HCT116 (cell line): ENCODE results near the gene ARMC2. TPM values are rescaled to one million over a fixed set of nuclear protein-coding genes. Genes with fewer than 3 reads are reported as not detected.

Experiments used
- ATAC-seq: fragments of 200-7000 bp; cut with Tn5 transposase; 2 replicates; pipeline ENCODE4 v1.9.1; 2020; ENCODE audit warnings: mild to moderate bottlenecking, moderate library complexity
- BruUV-seq: library from RNA; stranded (reverse); fragments of 400-500 nt; replicated peaks from 2 replicates; lab custom pipeline; 2021; lab: Mats Ljungman, UMichigan
- CTCF ChIA-PET: fragments of 300-600 bp; sonication (Branson Sonifier 250); formaldehyde crosslinking; loops from one replicate; lab custom pipeline; 2021; ENCODE audit warnings: antibody characterized with exemption; lab: Charles Lee
- POLR2A ChIA-PET: fragments of 300-600, 350-600 bp; sonication (Branson Sonifier 250); formaldehyde crosslinking; loops from one replicate; lab custom pipeline; 2021; ENCODE audit warnings: antibody characterized with exemption; lab: Charles Lee
- RAD21 ChIA-PET, 2 experiments: fragments of 300-600 bp; sonication (Branson Sonifier 250); formaldehyde crosslinking; loops; one replicate each; lab custom pipeline; 2023; ENCODE audit warnings: low total read pairs in 2 of 2; ENCODE audit not compliant: uncharacterized antibody in 2 of 2, unreplicated experiment in 2 of 2, low non-redundant PET in 1 of 2; lab: Charles Lee
- DNase-seq: peaks from one replicate; pipeline ENCODE4 v3.0.0-alpha.2; 2010; ENCODE audit warnings: low read depth, low spot score
- H2AFZ ChIP-seq: fragments of 200-600 bp; shearing (Covaris generic), sonication (generic); 2 replicates; pipeline ENCODE4 v1.6.1; 2017; ENCODE audit warnings: low read depth, mixed run types, mixed read lengths, antibody characterized with exemption, low read length; ENCODE audit not compliant: poor library complexity, severe bottlenecking
- H3K27ac ChIP-seq: 2 replicates; pipeline ENCODE4 v1.5.1; 2012; ENCODE audit warnings: low read depth, low read length
- H3K27me3 ChIP-seq: fragments of 200-600 bp; sonication (generic); 2 replicates; pipeline ENCODE4 v1.6.1; 2016; ENCODE audit warnings: mixed run types, low read length, mixed read lengths; ENCODE audit not compliant: insufficient read depth
- H3K36me3 ChIP-seq, 2 experiments: fragments of 200-500 bp in 1 of 2; fragments of 200-600 bp in 1 of 2; sonication (Bioruptor generic) in 1 of 2; sonication (generic) in 1 of 2; 2 replicates each; pipeline versions ENCODE4 v1.5.1 to v1.6.1; 2014 to 2016; ENCODE audit warnings: low read length in 2 of 2, inconsistent platforms in 1 of 2, mixed read lengths in 1 of 2, mixed run types in 1 of 2; ENCODE audit not compliant: insufficient read depth in 2 of 2, control insufficient read depth in 1 of 2
- H3K4me1 ChIP-seq, 2 experiments: fragments of 200-600 bp in 1 of 2; sonication (generic) in 1 of 2; 2 replicates each; pipeline versions ENCODE4 v1.5.1 to v1.6.1; 2012 to 2017; ENCODE audit warnings: low read length in 2 of 2, inconsistent platforms in 1 of 2, mild to moderate bottlenecking in 1 of 2, mixed read lengths in 1 of 2, mixed run types in 1 of 2, moderate library complexity in 1 of 2; ENCODE audit not compliant: insufficient read depth in 2 of 2, control insufficient read depth in 1 of 2
- H3K4me2 ChIP-seq: fragments of 200-600 bp; sonication (generic); 2 replicates; pipeline ENCODE4 v1.6.1; 2017; ENCODE audit warnings: mixed run types, low read length, mixed read lengths
- H3K4me3 ChIP-seq, 2 experiments: fragments of 200-600 bp in 1 of 2; sonication (generic) in 1 of 2; replicated peaks in 1 of 2; 2 replicates each; pipeline ENCODE4 v1.5.1; 2011 to 2016; ENCODE audit warnings: low read length in 2 of 2, control low read depth in 1 of 2, low read depth in 1 of 2, mild to moderate bottlenecking in 1 of 2, mixed read lengths in 1 of 2, mixed run types in 1 of 2
- H3K79me2 ChIP-seq: fragments of 200-600 bp; sonication (generic); 2 replicates; pipeline ENCODE4 v1.6.1; 2017; ENCODE audit warnings: mild to moderate bottlenecking, mixed run types, low read length, moderate library complexity, mixed read lengths; ENCODE audit not compliant: insufficient read depth
- H3K9ac ChIP-seq: fragments of 200-600 bp; sonication (generic); 2 replicates; pipeline ENCODE4 v1.6.1; 2016; ENCODE audit warnings: low read length, mixed read lengths
- H3K9me2 ChIP-seq: fragments of 200-600 bp; sonication (generic), shearing (Covaris generic); 2 replicates; pipeline ENCODE4 v1.6.1; 2017; ENCODE audit warnings: mixed run types, mild to moderate bottlenecking, moderate library complexity; ENCODE audit not compliant: insufficient read depth
- H3K9me3 ChIP-seq, 2 experiments: fragments of 200-500 bp in 1 of 2; fragments of 200-600 bp in 1 of 2; sonication (Bioruptor generic) in 1 of 2; sonication (generic) in 1 of 2; 2 replicates each; pipeline ENCODE4 v1.6.1; 2014 to 2017; ENCODE audit warnings: low read length in 2 of 2, mixed read lengths in 2 of 2, inconsistent platforms in 1 of 2, low read depth in 1 of 2, mild to moderate bottlenecking in 1 of 2, mixed run types in 1 of 2, moderate library complexity in 1 of 2; ENCODE audit not compliant: control insufficient read depth in 1 of 2, insufficient read depth in 1 of 2
- H4K20me1 ChIP-seq: fragments of 200-600 bp; sonication (generic), shearing (Covaris generic); 2 replicates; pipeline ENCODE4 v1.6.1; 2017; ENCODE audit warnings: mixed run types, mild to moderate bottlenecking, moderate library complexity; ENCODE audit not compliant: insufficient read depth
- CBX3 ChIP-seq: IDR thresholded peaks from 2 replicates; pipeline ENCODE4 v1.6.1; 2012; ENCODE audit warnings: low read depth
- CEBPB ChIP-seq: IDR thresholded peaks from 2 replicates; pipeline ENCODE4 v1.6.1; 2012; ENCODE audit warnings: low read depth
- ELF1 ChIP-seq: IDR thresholded peaks from 2 replicates; pipeline ENCODE4 v1.6.1; 2012; ENCODE audit warnings: low read depth, borderline replicate concordance
- EZH2phosphoT487 ChIP-seq: fragments of 200-600 bp; IDR thresholded peaks from 2 replicates; pipeline ENCODE4 v1.6.1; 2018; ENCODE audit warnings: antibody characterized with exemption, borderline replicate concordance
- JUND ChIP-seq: IDR thresholded peaks from 2 replicates; pipeline ENCODE4 v1.6.1; 2012
- POLR2A ChIP-seq: IDR thresholded peaks from 2 replicates; pipeline ENCODE4 v1.7.0; 2011; ENCODE audit warnings: borderline replicate concordance; ENCODE audit not compliant: insufficient read depth, insufficient read length; ENCODE audit errors: extremely low read depth
- RAD21 ChIP-seq: IDR thresholded peaks from 2 replicates; pipeline ENCODE4 v1.6.1; 2012; ENCODE audit warnings: low read depth, mild to moderate bottlenecking
- SIN3A ChIP-seq: IDR thresholded peaks from 2 replicates; pipeline ENCODE4 v1.6.1; 2012; ENCODE audit warnings: low read depth
- SP1 ChIP-seq: IDR thresholded peaks from 2 replicates; pipeline ENCODE4 v1.6.1; 2012; ENCODE audit warnings: low read depth
- SRF ChIP-seq: IDR thresholded peaks from 2 replicates; pipeline ENCODE4 v1.6.1; 2012; ENCODE audit warnings: low read depth
- ZBTB33 ChIP-seq: IDR thresholded peaks from 2 replicates; pipeline ENCODE4 v1.6.1; 2011; ENCODE audit warnings: mild to moderate bottlenecking, low read length, moderate library complexity; ENCODE audit not compliant: insufficient replicate concordance; ENCODE audit errors: extremely low read depth
- ZNF274 ChIP-seq: fragments of 200-500 bp; sonication (Bioruptor generic); IDR thresholded peaks from 2 replicates; pipeline ENCODE4 v1.6.1; 2014; ENCODE audit warnings: mild to moderate bottlenecking, low read depth, low read length, inconsistent platforms
- intact Hi-C: fragments of 100-400 bp; cut with micrococcal nuclease; formaldehyde crosslinking; loops from 2 replicates; pipeline ENCODE4 v1.10.0; 2022
- total RNA-seq: library from RNA; stranded (reverse); gene quantifications from one replicate; pipeline ENCODE4 v1.2.1, GENCODE V29; 2021; ENCODE audit not compliant: unreplicated experiment
- TF ChIP-seq, protein P1 (sequence below): IDR thresholded peaks from 2 replicates; pipeline ENCODE4 v1.6.1; 2012
- TF ChIP-seq, protein P2 (sequence below), 3 experiments: fragments of 200-600 bp in 1 of 3; sonication (generic) in 1 of 3; IDR thresholded peaks in 2 of 3; conservative IDR thresholded peaks in 1 of 3; 2 replicates each; pipeline ENCODE4 v1.5.1; 2012 to 2017; ENCODE audit warnings: low read depth in 2 of 3, low read length in 2 of 3, antibody characterized with exemption in 1 of 3, borderline replicate concordance in 1 of 3, control low read depth in 1 of 3, mild to moderate bottlenecking in 1 of 3, mixed read lengths in 1 of 3, mixed run types in 1 of 3, moderate library complexity in 1 of 3; ENCODE audit not compliant: insufficient read depth in 1 of 3

The ARMC2 gene
- total RNA-seq, 1 experiment from 2014 or later: 3.6 TPM

DNA sequence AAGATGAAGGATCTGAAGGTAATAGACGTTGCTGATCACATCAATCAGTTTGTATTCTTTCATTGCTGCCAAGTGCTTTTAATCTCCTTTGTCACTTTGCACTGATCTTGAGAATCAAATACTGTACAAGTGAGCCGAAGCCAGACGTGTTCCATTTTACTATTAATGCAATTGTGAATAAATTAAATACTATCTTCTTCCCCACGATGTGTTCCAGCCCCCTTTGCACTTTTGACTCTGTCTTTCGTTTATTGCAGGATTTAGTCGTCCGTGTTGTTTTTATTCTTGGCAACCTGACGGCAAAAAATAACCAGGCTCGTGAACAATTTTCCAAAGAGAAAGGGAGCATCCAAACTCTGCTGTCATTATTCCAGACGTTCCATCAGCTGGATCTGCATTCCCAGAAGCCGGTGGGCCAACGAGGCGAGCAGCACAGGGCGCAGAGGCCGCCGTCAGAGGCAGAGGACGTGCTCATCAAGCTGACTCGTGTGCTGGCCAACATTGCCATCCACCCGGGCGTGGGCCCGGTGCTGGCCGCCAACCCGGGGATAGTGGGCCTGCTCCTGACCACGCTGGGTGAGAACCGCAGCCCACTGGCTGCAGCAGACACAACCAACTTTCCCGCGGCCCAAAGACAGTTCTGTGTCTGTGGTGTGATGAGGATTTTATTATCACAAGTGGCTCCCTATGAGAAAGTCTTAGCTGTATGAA, 104.7 kb downstream of the ARMC2 start:
- Histone ChIP-seq H3K27ac (no peak overlapping the region), H3K4me2 (no peak overlapping the region), H3K9me3 (no peaks in the 10 kb centered on the region), H3K4me3 (no peak overlapping the region), H3K9ac (no peak overlapping the region), H3K27me3 (no peaks in the 10 kb centered on the region), H3K79me2 (no peaks in the 10 kb centered on the region), H2AFZ (no peak overlapping the region), H3K36me3 (no peaks in the 10 kb centered on the region), H4K20me1 (no peaks in the 10 kb centered on the region), H3K4me1 (no peaks in the 10 kb centered on the region), H3K9me2 (no peaks in the 10 kb centered on the region)
- CTCF ChIA-PET: no interaction called here
- ATAC-seq: no peak
- no peak for TF ChIP-seq ELF1
- no peak for TF ChIP-seq ZNF274
- TF ChIP-seq, protein P1, sequence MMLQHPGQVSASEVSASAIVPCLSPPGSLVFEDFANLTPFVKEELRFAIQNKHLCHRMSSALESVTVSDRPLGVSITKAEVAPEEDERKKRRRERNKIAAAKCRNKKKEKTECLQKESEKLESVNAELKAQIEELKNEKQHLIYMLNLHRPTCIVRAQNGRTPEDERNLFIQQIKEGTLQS: no peak
- no peak for TF ChIP-seq CBX3
- TF ChIP-seq RAD21: no peak
- TF ChIP-seq SRF: no peak
- DNase-seq: no peak
- BruUV-seq: no TSS peak
- POLR2A ChIA-PET: no interaction called here
- RAD21 ChIA-PET: no interaction called here
- intact Hi-C loops: no loop called here

- POLR2A ChIA-PET: no interaction called here
- H3K27me3 ChIP-seq: no peaks in the 10 kb centered on the region
- no peaks in the 10 kb centered on the region for H4K20me1 ChIP-seq
- CTCF ChIA-PET: no interaction called here
- no peaks in the 10 kb centered on the region for H3K36me3 ChIP-seq
- H3K9me2 ChIP-seq: no peaks in the 10 kb centered on the region
- H3K9ac ChIP-seq: no peak overlapping the region
- ATAC-seq (no peak), DNase-seq (no peak)
- no peak overlapping the region for H3K4me2 ChIP-seq
- H2AFZ ChIP-seq: no peak overlapping the region
- H3K79me2 ChIP-seq: no peaks in the 10 kb centered on the region
- H3K4me3 ChIP-seq: no peak overlapping the region
- RAD21 ChIA-PET: no interaction called here
- H3K27ac ChIP-seq: no peak overlapping the region
- TF ChIP-seq ZNF274 (no peak), ZBTB33 (no peak), POLR2A (no peak), CEBPB (no peak), EZH2phosphoT487 (no peak), JUND (no peak), SP1 (no peak), SIN3A (no peak)
- TF ChIP-seq, protein P2, sequence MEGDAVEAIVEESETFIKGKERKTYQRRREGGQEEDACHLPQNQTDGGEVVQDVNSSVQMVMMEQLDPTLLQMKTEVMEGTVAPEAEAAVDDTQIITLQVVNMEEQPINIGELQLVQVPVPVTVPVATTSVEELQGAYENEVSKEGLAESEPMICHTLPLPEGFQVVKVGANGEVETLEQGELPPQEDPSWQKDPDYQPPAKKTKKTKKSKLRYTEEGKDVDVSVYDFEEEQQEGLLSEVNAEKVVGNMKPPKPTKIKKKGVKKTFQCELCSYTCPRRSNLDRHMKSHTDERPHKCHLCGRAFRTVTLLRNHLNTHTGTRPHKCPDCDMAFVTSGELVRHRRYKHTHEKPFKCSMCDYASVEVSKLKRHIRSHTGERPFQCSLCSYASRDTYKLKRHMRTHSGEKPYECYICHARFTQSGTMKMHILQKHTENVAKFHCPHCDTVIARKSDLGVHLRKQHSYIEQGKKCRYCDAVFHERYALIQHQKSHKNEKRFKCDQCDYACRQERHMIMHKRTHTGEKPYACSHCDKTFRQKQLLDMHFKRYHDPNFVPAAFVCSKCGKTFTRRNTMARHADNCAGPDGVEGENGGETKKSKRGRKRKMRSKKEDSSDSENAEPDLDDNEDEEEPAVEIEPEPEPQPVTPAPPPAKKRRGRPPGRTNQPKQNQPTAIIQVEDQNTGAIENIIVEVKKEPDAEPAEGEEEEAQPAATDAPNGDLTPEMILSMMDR (IDR thresholded peaks at IDR 0.05 in 2 of 3, conservative IDR thresholded peaks at IDR 0.05 in 1 of 3; ENCODE audit: borderline replicate concordance in 1 of 3, insufficient read depth in 1 of 3, low read depth in 2 of 3, low read length in 2 of 3): no peak
- intact Hi-C loops: no loop called here
- H3K4me1 ChIP-seq: no peaks in the 10 kb centered on the region
- BruUV-seq: no TSS peak
- no peaks in the 10 kb centered on the region for H3K9me3 ChIP-seq
These were observed 105.5 kb downstream of the ARMC2 start for GRCh38 chr6:108953681-108954080.
